ENCODE measurements around the gene WNT9B. TPM values are rescaled to one million over a fixed set of nuclear protein-coding genes. Genes with fewer than 3 reads are reported as not detected.

Gene WNT9B
- total RNA-seq, 1 experiment from 2014 or later = 0.70 TPM

DNA sequence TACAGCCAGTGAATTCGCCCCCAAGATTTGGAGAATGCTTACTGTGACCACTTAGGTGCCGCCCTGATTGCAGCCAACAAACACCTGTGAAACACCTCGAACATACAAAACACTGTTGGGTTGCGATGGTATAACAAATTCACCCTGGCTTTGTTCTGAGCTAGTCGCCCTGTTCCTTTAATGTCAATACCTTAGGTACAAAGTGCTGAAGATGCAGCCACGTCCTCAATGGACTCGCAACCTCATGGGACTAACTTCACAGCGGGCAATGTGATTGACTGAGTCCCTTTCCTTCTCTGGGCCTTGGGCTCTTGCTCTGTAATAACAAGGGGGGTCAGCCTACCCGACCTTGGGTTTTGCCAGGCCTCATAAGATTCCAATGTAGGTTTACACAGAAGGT, 42.6 kb downstream of the WNT9B start:
- no peak overlapping the region for H3K27ac ChIP-seq (ENCODE audit: insufficient read length, low read depth, low read length)

More for the DNA sequence above, 42.6 kb downstream of the WNT9B start:
- no peaks in the 10 kb centered on the region for H3K27me3 ChIP-seq (ENCODE audit: insufficient read depth, low read length)
- no peak overlapping the region for H4K91ac ChIP-seq (ENCODE audit: insufficient read length, low read depth, low read length)
- H3K27me3 Mint-ChIP-seq (ENCODE audit: low read depth) = peaks cover 8% of the 10 kb centered on the region
- peaks cover 14 to 20% of the 10 kb centered on the region in 2 experiments for H3K4me1 Mint-ChIP-seq
- H3K9me3 Mint-ChIP-seq = peaks cover 0 to 6% of the 10 kb centered on the region in 2 experiments; a peak in 3 of 5 replicates
- no peak overlapping the region for H3K23ac ChIP-seq (ENCODE audit: insufficient read length, low read depth, low read length)
- no peaks in the 10 kb centered on the region for H3K23me2 ChIP-seq (ENCODE audit: insufficient read length, low read depth, low read length, poor library complexity, severe bottlenecking)
- H4K8ac ChIP-seq (replicated peaks; ENCODE audit: insufficient read length, low read depth, low read length) = no peak overlapping the region
- no peak overlapping the region for H4K5ac ChIP-seq (ENCODE audit: insufficient read length, low read depth, low read length)
- no peaks in the 10 kb centered on the region for H3K4me1 ChIP-seq (ENCODE audit: insufficient read depth, low read length)
- H3K79me2 ChIP-seq (ENCODE audit: insufficient read depth, low read length) = no peaks in the 10 kb centered on the region
- no peak overlapping the region for H2AFZ ChIP-seq (ENCODE audit: low read length)
- H3K9ac ChIP-seq (ENCODE audit: extremely low read depth, insufficient read length, low read length) = no peak overlapping the region
- H3K4me2 ChIP-seq (ENCODE audit: insufficient read depth, insufficient read length, low read length) = no peak overlapping the region
- no peak overlapping the region for H3K4ac ChIP-seq (ENCODE audit: low read depth, low read length)
- no peak overlapping the region for H2BK120ac ChIP-seq (ENCODE audit: low read depth, low read length, poor library complexity, severe bottlenecking)
- no peak overlapping the region for H2BK15ac ChIP-seq (ENCODE audit: low read depth, low read length)
- H3K14ac ChIP-seq (ENCODE audit: insufficient read depth, low read length) = no peak overlapping the region
- no peak overlapping the region for H3K18ac ChIP-seq (ENCODE audit: insufficient read length, low read depth, low read length)
- TF ChIP-seq, protein P1, sequence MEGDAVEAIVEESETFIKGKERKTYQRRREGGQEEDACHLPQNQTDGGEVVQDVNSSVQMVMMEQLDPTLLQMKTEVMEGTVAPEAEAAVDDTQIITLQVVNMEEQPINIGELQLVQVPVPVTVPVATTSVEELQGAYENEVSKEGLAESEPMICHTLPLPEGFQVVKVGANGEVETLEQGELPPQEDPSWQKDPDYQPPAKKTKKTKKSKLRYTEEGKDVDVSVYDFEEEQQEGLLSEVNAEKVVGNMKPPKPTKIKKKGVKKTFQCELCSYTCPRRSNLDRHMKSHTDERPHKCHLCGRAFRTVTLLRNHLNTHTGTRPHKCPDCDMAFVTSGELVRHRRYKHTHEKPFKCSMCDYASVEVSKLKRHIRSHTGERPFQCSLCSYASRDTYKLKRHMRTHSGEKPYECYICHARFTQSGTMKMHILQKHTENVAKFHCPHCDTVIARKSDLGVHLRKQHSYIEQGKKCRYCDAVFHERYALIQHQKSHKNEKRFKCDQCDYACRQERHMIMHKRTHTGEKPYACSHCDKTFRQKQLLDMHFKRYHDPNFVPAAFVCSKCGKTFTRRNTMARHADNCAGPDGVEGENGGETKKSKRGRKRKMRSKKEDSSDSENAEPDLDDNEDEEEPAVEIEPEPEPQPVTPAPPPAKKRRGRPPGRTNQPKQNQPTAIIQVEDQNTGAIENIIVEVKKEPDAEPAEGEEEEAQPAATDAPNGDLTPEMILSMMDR (conservative IDR thresholded peaks at IDR 0.05) = no peak
- no peaks in the 10 kb centered on the region for H3K79me1 ChIP-seq (ENCODE audit: insufficient read depth, low read depth, low read length, poor library complexity, severe bottlenecking)
- no peak for DNase-seq
- H3K4me3 Mint-ChIP-seq = no peak overlapping the region
- H2BK12ac ChIP-seq (ENCODE audit: insufficient read length, low read depth, low read length) = no peak overlapping the region
- no peak overlapping the region for H2BK5ac ChIP-seq (ENCODE audit: insufficient read length, low read length)
- H4K20me1 ChIP-seq (ENCODE audit: control insufficient read depth, insufficient read depth, insufficient read length) = peaks cover 2% of the 10 kb centered on the region
- H2AK5ac ChIP-seq (ENCODE audit: insufficient read length, low read length) = no peak overlapping the region
- no CpG with 5 or more reads among the region's 9 CpGs for WGBS (ENCODE audit: extremely low coverage, insufficient read length, low lambda C conversion rate)
- no peaks in the 10 kb centered on the region for H3K9me3 ChIP-seq (ENCODE audit: control insufficient read depth, low read depth, low read length)
- no peak overlapping the region for H3K56ac ChIP-seq (ENCODE audit: insufficient read length, low read depth, low read length)
- peak overlapping the region in 1 of 3 experiments; percentile 31; a peak in 1 of 7 replicates for H3K27ac Mint-ChIP-seq
- no peaks in the 10 kb centered on the region for H3K36me3 Mint-ChIP-seq (ENCODE audit: insufficient read depth in 1 of 3, low read depth in 3 of 3)
- H3T11ph ChIP-seq (ENCODE audit: low read length) = no peak overlapping the region
- no peak overlapping the region for H2BK20ac ChIP-seq (ENCODE audit: low read depth, low read length, poor library complexity, severe bottlenecking)
